ENCODE results near the gene PDCD1LG2.

The PDCD1LG2 gene

DNA sequence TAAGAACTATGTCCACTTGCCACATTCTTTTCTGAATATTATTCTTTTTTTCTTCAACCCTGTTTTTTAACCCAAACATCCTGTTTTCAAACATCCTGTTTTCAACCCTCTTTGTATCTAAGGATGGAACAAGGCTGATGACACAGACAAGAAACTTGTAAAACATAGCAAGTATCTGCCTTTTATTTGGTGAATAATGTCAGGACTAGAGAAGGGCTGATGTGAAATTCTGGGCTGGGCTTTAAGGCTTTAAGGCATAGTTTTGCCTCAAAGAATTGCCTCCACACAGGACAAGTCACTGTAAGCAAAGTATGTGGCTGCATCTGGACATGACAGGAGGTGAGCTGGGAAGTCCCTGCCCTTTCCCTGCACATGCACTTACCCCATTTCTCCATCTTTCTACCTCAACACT is 76.1 kb downstream of the PDCD1LG2 start:
- TF ChIP-seq GABPA (IDR thresholded peaks at IDR 0.05; ENCODE audit: low read depth) (no peak), POLR2AphosphoS5 (IDR thresholded peaks at IDR 0.05; ENCODE audit: low read depth) (no peak), SPI1 (IDR thresholded peaks at IDR 0.05; ENCODE audit: borderline replicate concordance, low read depth) (no peak)
- TF ChIP-seq, protein P1, sequence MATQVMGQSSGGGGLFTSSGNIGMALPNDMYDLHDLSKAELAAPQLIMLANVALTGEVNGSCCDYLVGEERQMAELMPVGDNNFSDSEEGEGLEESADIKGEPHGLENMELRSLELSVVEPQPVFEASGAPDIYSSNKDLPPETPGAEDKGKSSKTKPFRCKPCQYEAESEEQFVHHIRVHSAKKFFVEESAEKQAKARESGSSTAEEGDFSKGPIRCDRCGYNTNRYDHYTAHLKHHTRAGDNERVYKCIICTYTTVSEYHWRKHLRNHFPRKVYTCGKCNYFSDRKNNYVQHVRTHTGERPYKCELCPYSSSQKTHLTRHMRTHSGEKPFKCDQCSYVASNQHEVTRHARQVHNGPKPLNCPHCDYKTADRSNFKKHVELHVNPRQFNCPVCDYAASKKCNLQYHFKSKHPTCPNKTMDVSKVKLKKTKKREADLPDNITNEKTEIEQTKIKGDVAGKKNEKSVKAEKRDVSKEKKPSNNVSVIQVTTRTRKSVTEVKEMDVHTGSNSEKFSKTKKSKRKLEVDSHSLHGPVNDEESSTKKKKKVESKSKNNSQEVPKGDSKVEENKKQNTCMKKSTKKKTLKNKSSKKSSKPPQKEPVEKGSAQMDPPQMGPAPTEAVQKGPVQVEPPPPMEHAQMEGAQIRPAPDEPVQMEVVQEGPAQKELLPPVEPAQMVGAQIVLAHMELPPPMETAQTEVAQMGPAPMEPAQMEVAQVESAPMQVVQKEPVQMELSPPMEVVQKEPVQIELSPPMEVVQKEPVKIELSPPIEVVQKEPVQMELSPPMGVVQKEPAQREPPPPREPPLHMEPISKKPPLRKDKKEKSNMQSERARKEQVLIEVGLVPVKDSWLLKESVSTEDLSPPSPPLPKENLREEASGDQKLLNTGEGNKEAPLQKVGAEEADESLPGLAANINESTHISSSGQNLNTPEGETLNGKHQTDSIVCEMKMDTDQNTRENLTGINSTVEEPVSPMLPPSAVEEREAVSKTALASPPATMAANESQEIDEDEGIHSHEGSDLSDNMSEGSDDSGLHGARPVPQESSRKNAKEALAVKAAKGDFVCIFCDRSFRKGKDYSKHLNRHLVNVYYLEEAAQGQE (IDR thresholded peaks at IDR 0.05; ENCODE audit: insufficient replicate concordance, low read depth) = no peak
- TF ChIP-seq, protein P2, sequence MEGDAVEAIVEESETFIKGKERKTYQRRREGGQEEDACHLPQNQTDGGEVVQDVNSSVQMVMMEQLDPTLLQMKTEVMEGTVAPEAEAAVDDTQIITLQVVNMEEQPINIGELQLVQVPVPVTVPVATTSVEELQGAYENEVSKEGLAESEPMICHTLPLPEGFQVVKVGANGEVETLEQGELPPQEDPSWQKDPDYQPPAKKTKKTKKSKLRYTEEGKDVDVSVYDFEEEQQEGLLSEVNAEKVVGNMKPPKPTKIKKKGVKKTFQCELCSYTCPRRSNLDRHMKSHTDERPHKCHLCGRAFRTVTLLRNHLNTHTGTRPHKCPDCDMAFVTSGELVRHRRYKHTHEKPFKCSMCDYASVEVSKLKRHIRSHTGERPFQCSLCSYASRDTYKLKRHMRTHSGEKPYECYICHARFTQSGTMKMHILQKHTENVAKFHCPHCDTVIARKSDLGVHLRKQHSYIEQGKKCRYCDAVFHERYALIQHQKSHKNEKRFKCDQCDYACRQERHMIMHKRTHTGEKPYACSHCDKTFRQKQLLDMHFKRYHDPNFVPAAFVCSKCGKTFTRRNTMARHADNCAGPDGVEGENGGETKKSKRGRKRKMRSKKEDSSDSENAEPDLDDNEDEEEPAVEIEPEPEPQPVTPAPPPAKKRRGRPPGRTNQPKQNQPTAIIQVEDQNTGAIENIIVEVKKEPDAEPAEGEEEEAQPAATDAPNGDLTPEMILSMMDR (IDR thresholded peaks at IDR 0.05; ENCODE audit: insufficient read depth, low read length) = no peak
- no peaks in the 10 kb centered on the region for H3K27me3 ChIP-seq (ENCODE audit: insufficient read depth, poor library complexity, severe bottlenecking)
- DNase-seq (ENCODE audit: low read depth in 1 of 2, low spot score in 1 of 2) = no peak
- no peak overlapping the region for H3K27ac ChIP-seq (replicated peaks)
- no peak overlapping the region for H3K4me3 ChIP-seq (replicated peaks; ENCODE audit: insufficient read depth, low read length)

DNA sequence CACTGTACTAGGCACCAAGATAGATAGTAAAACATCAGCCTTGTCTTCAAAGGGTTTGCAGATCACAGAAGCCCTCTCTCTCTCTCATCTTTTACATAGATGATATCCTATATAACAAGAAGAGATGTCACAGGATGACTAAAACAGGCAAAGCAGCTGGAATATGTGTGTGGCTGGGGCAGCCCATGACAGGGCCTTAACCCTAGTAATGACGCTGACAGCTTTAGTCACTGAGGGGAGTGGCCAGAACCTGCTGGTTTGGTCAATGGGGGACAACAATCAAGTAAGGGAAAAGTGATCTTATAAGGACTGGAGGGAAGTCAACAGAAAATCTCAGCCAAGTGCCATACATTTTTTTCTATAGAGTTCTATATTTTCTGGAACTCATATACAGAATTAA is 76.7 kb downstream of the PDCD1LG2 start:
- TF ChIP-seq POLR2AphosphoS5 (IDR thresholded peaks at IDR 0.05; ENCODE audit: low read depth) = no peak
- TF ChIP-seq, protein P2 (IDR thresholded peaks at IDR 0.05; ENCODE audit: insufficient read depth, low read length) = no peak
- TF ChIP-seq SPI1 (IDR thresholded peaks at IDR 0.05; ENCODE audit: borderline replicate concordance, low read depth) = no peak
- TF ChIP-seq GABPA (IDR thresholded peaks at IDR 0.05; ENCODE audit: low read depth) = no peak
- TF ChIP-seq, protein P1 (IDR thresholded peaks at IDR 0.05; ENCODE audit: insufficient replicate concordance, low read depth) = no peak
- H3K27ac ChIP-seq (replicated peaks) = no peak overlapping the region
- H3K4me3 ChIP-seq (replicated peaks; ENCODE audit: insufficient read depth, low read length) = no peak overlapping the region
- DNase-seq (ENCODE audit: low read depth in 1 of 2, low spot score in 1 of 2) = no peak
- no peaks in the 10 kb centered on the region for H3K27me3 ChIP-seq (ENCODE audit: insufficient read depth, poor library complexity, severe bottlenecking)

DNA sequence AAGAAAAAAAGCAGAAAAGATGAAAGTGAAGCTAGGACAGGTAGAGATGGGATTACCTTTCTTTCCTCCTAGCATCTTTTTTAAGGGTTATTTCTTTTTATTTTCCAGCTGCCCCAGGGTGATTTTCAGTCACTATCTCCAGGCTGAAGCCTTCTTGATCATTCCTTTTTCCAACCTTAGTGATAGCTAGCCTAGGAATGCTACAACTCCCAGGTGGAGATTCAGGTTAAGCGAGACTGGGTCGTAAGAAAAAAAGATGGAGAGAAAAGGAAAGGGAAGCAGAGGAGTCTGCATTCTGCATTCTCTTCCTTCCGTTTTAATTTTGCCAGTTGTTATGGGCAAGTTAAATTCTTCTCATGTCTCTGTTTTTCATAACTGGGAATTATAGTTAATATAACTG is 81.9 kb downstream of the PDCD1LG2 start:
- H3K27me3 ChIP-seq (ENCODE audit: insufficient read depth, poor library complexity, severe bottlenecking) = no peaks in the 10 kb centered on the region
- no peak for TF ChIP-seq SPI1 (IDR thresholded peaks at IDR 0.05; ENCODE audit: borderline replicate concordance, low read depth)
- no peak for TF ChIP-seq POLR2AphosphoS5 (IDR thresholded peaks at IDR 0.05; ENCODE audit: low read depth)
- TF ChIP-seq, protein P1 (IDR thresholded peaks at IDR 0.05; ENCODE audit: insufficient replicate concordance, low read depth) = no peak
- TF ChIP-seq GABPA (IDR thresholded peaks at IDR 0.05; ENCODE audit: low read depth) = no peak
- TF ChIP-seq, protein P2 (IDR thresholded peaks at IDR 0.05; ENCODE audit: insufficient read depth, low read length) = no peak
- no peak overlapping the region for H3K4me3 ChIP-seq (replicated peaks; ENCODE audit: insufficient read depth, low read length)
- no peak for DNase-seq (ENCODE audit: low read depth in 1 of 2, low spot score in 1 of 2)
- no peak overlapping the region for H3K27ac ChIP-seq (replicated peaks)

Measured in HL-60 (cell line).